H4 (cell line): Measurements from ENCODE around the gene TOR1AIP2. TPM values are rescaled to one million over a fixed set of nuclear protein-coding genes. Genes with fewer than 3 reads are reported as not detected.
"Not testable (repeated sequence)": the region's sequence is repeated elsewhere in the genome, so short reads cannot be mapped to it uniquely, and the experiment has no call there.

Source experiments
- DNase-seq: peaks from one replicate; pipeline ENCODE4 v3.0.0-alpha.2; 2015; ENCODE audit warnings: low spot score
- total RNA-seq: library from RNA; depleted of rRNA; stranded (reverse); fragments of >200 nt; shearing (Covaris generic); gene quantifications from 2 replicates; pipeline ENCODE4 v1.2.3, GENCODE V29; 2014; rRNA removed

TOR1AIP2 gene
- total RNA-seq, 1 experiment from 2014 or later, result 68.9 TPM

- DNase-seq, result peak; percentile 30
Measured at GRCh38 chr1:179807691-179808485, 69.7 kb downstream of the TOR1AIP2 start.

GRCh38 chr1:179807291-179807690 is 70.3 kb downstream of the TOR1AIP2 start:
- DNase-seq, result no peak

GRCh38 chr1:179806333-179806732 is 71.3 kb downstream of the TOR1AIP2 start:
- DNase-seq, result no peak

- DNase-seq, result no peak
Measured at GRCh38 chr1:179805291-179806195, 72.1 kb downstream of the TOR1AIP2 start.

GRCh38 chr1:179804417-179804816 is 73.2 kb downstream of the TOR1AIP2 start:
- not testable (repeated sequence) for DNase-seq

- no peak for DNase-seq
Measured at GRCh38 chr1:179803918-179804317, 73.7 kb downstream of the TOR1AIP2 start.

- DNase-seq, result no peak
Measured at GRCh38 chr1:179803104-179803503, 74.5 kb downstream of the TOR1AIP2 start.

- no peak for DNase-seq
Measured at GRCh38 chr1:179800481-179800880, 77.1 kb downstream of the TOR1AIP2 start.

GRCh38 chr1:179798864-179799516 is 78.6 kb downstream of the TOR1AIP2 start:
- no peak for DNase-seq

- DNase-seq, result no peak
Measured at GRCh38 chr1:179798213-179798863, 79.3 kb downstream of the TOR1AIP2 start.

GRCh38 chr1:179794669-179795068 is 82.9 kb downstream of the TOR1AIP2 start:
- DNase-seq, result peak; percentile 48

- no peak for DNase-seq
Measured at GRCh38 chr1:179794146-179794545, 83.5 kb downstream of the TOR1AIP2 start.

GRCh38 chr1:179793281-179793680 is 84.3 kb downstream of the TOR1AIP2 start:
- no peak for DNase-seq

Other genes with a start within 250 kb of the TOR1AIP2 start
- not detected in 2 replicates for gene FAM163A, start 134.5 kb downstream of the TOR1AIP2 start, total RNA-seq
- 28.4 and 38.6 TPM in 2 replicates for gene TOR1AIP1, start 4.5 kb upstream of the TOR1AIP2 start, total RNA-seq
- gene CEP350, start 77.0 kb upstream of the TOR1AIP2 start, total RNA-seq, result 15.4 and 17.9 TPM in 2 replicates